Liver (tissue), 9 donors: ENCODE data around the gene REM1. TPM values are rescaled to one million over a fixed set of nuclear protein-coding genes. Genes with fewer than 3 reads are reported as not detected.

Experiments used
- DNase-seq: peaks from one replicate; pipeline ENCODE4 v3.0.0-alpha.2; 2017; ENCODE audit warnings: low spot score
- H3K27ac ChIP-seq, 2 donors: one replicate each; pipeline ENCODE4 v1.7.0; 2013; ENCODE audit warnings: inconsistent platforms in 2 of 2, low read length in 2 of 2, control low read depth in 1 of 2, low read depth in 1 of 2, mild to moderate bottlenecking in 1 of 2
- H3K27me3 ChIP-seq, 4 donors: one replicate each; pipeline versions ENCODE4 v1.6.1 to v1.7.0; 2013; ENCODE audit warnings: low read length in 3 of 4, inconsistent platforms in 1 of 4, mild to moderate bottlenecking in 1 of 4, moderate library complexity in 1 of 4; ENCODE audit not compliant: control insufficient read depth in 4 of 4, insufficient read depth in 4 of 4
- H3K36me3 ChIP-seq, 4 donors: one replicate each; pipeline versions ENCODE4 v1.6.1 to v1.7.0; 2013; ENCODE audit warnings: low read length in 3 of 4, mild to moderate bottlenecking in 3 of 4, low read depth in 1 of 4, moderate library complexity in 1 of 4; ENCODE audit not compliant: control insufficient read depth in 4 of 4, insufficient read depth in 3 of 4
- H3K4me1 ChIP-seq, 4 donors: one replicate each; pipeline versions ENCODE4 v1.6.1 to v1.7.0; 2013; ENCODE audit warnings: low read length in 3 of 4, mild to moderate bottlenecking in 3 of 4, moderate library complexity in 1 of 4; ENCODE audit not compliant: control insufficient read depth in 4 of 4, insufficient read depth in 4 of 4
- H3K4me3 ChIP-seq, 3 donors: one replicate each; pipeline versions ENCODE4 v1.6.1 to v1.7.0; 2013; ENCODE audit warnings: low read length in 3 of 3, control low read depth in 1 of 3, low read depth in 1 of 3, mild to moderate bottlenecking in 1 of 3
- H3K9ac ChIP-seq, 2 donors: one replicate each; pipeline ENCODE4 v1.7.0; 2013; ENCODE audit warnings: low read length in 2 of 2, mild to moderate bottlenecking in 2 of 2, moderate library complexity in 2 of 2, control low read depth in 1 of 2, low read depth in 1 of 2
- H3K9me3 ChIP-seq, 4 donors: one replicate each; pipeline versions ENCODE4 v1.6.1 to v1.7.0; 2013; ENCODE audit warnings: low read length in 3 of 4; ENCODE audit not compliant: control insufficient read depth in 4 of 4
- FOXA1 ChIP-seq: IDR thresholded peaks from 2 replicates; pipeline ENCODE4 v1.6.1; 2016; ENCODE audit warnings: antibody characterized with exemption
- FOXA2 ChIP-seq: IDR thresholded peaks from 2 replicates; pipeline ENCODE4 v1.6.1; 2016; ENCODE audit warnings: antibody characterized with exemption
- GABPA ChIP-seq, 2 donors: IDR thresholded peaks in 1 of 2; conservative IDR thresholded peaks in 1 of 2; 2 replicates each; pipeline ENCODE4 v1.6.1; 2016; ENCODE audit warnings: antibody characterized with exemption in 2 of 2, mild to moderate bottlenecking in 1 of 2, moderate library complexity in 1 of 2
- NR2F2 ChIP-seq: IDR thresholded peaks from 2 replicates; pipeline ENCODE4 v1.6.1; 2016; ENCODE audit warnings: antibody characterized with exemption
- YY1 ChIP-seq: IDR thresholded peaks from 2 replicates; pipeline ENCODE4 v1.6.1; 2016; ENCODE audit warnings: antibody characterized with exemption, mild to moderate bottlenecking
- WGBS: extraction: QIAGEN DNeasy Blood & Tissue Kit; methylation state at CpG from one replicate; pipeline ENCODE4 v1.1.7; 2013; 5-methylcytosine and 5-hydroxymethylcytosine counted together
- polyA plus RNA-seq, 2 donors: library from polyadenylated mRNA; stranded (reverse) in 1 of 2; unstranded in 1 of 2; fragments of 200-250 nt in 1 of 2; fragments of >200 nt in 1 of 2; fragmentation: Nextera tagmentation in 1 of 2; extraction: Ambion mirVana in 1 of 2; gene quantifications; one replicate each; pipeline versions ENCODE4 v1.2.1 to v1.2.3, GENCODE V29; 2013 to 2015
- total RNA-seq, 2 donors: library from RNA; depleted of rRNA; stranded (reverse); fragments of >200 nt; gene quantifications; one replicate each; pipeline ENCODE4 v1.2.3, GENCODE V29; 2014
- TF ChIP-seq, protein P1 (sequence below): fragments of 150-350 bp; IDR thresholded peaks from 2 replicates; pipeline ENCODE4 v1.5.1; 2017; ENCODE audit warnings: improper control_type of control experiment, low read depth, low read length; ENCODE audit not compliant: missing input control
- TF ChIP-seq, protein P2 (sequence below): IDR thresholded peaks from 2 replicates; pipeline ENCODE4 v1.6.1; 2016; ENCODE audit warnings: antibody characterized with exemption
- TF ChIP-seq, protein P3 (sequence below): IDR thresholded peaks from 2 replicates; pipeline ENCODE4 v1.6.1; 2016; ENCODE audit warnings: antibody characterized with exemption, mild to moderate bottlenecking
- TF ChIP-seq, protein P4 (sequence below): IDR thresholded peaks from 2 replicates; pipeline ENCODE4 v1.6.1; 2016; ENCODE audit warnings: antibody characterized with exemption
- donor health status: healthy.
- donor health status: healthy.
- donor health status: healthy.
- donor health status: healthy.
- donor health status: healthy.

Gene REM1
- total and polyA plus RNA-seq, 4 donors: 0.17 to 0.46 (median 0.21) TPM

DNA sequence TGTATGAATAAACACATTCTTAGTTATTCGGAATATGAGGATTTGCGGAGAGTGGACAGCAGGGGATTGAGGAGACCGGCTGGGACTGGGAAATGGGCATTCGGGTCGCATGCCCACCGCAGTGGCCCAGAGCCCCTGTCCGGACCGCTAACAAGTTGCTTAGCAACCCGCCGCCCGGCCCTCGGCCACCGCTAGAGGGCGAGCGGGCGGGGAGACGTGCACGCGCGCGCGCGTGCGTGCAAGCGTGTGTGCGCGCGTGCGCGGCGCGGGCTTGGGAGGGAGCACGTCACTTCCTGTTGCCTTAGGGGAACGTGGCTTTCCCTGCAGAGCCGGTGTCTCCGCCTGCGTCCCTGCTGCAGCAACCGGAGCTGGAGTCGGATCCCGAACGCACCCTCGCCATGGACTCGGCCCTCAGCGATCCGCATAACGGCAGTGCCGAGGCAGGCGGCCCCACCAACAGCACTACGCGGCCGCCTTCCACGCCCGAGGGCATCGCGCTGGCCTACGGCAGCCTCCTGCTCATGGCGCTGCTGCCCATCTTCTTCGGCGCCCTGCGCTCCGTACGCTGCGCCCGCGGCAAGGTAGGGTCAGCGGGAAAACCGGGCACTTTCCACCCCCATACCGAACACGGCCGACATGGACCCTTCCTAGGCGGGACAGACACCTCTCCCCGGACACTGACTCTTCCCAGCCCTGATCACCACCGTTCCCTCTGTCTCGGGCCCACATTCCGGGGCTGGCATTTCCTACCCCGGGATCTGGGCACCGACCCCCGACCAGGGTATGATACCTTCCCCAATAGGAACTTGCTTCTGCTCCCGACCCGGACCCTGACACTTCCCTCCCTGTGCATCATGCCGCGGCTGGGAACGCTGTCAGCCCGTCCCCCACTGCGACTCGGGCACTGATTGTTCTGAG lies 39.3 kb downstream of the REM1 start, which contains the start of gene HM13:
Gene HM13, plus strand, starts transcription at position 289 of the 918 bp plus-strand sequence. Its CDS starts 110 bp downstream, at position 399.
- Histone ChIP-seq H3K27me3 (no peaks in the 10 kb centered on the region), H3K9me3 (no peaks in the 10 kb centered on the region), H3K4me1 (peaks cover 5 to 28% (median 24%) of the 10 kb centered on the region in 4 donors), H3K27ac (peak within 1 kb of the TSS; percentile 73 to 98), H3K4me3 (peak within 1 kb of the TSS; percentile 88 to 100 (median 94)), H3K36me3 (no peaks in the 10 kb centered on the region), H3K9ac (peak within 1 kb of the TSS; percentile 67 to 84)
- TF ChIP-seq, protein P1, sequence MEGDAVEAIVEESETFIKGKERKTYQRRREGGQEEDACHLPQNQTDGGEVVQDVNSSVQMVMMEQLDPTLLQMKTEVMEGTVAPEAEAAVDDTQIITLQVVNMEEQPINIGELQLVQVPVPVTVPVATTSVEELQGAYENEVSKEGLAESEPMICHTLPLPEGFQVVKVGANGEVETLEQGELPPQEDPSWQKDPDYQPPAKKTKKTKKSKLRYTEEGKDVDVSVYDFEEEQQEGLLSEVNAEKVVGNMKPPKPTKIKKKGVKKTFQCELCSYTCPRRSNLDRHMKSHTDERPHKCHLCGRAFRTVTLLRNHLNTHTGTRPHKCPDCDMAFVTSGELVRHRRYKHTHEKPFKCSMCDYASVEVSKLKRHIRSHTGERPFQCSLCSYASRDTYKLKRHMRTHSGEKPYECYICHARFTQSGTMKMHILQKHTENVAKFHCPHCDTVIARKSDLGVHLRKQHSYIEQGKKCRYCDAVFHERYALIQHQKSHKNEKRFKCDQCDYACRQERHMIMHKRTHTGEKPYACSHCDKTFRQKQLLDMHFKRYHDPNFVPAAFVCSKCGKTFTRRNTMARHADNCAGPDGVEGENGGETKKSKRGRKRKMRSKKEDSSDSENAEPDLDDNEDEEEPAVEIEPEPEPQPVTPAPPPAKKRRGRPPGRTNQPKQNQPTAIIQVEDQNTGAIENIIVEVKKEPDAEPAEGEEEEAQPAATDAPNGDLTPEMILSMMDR: peak; percentile 93
- no peak for TF ChIP-seq FOXA2
- TF ChIP-seq GABPA (IDR thresholded peaks at IDR 0.05 in 1 of 2, conservative IDR thresholded peaks at IDR 0.05 in 1 of 2): peak; percentile 57 to 88
- no peak for TF ChIP-seq FOXA1
- TF ChIP-seq, protein P2, sequence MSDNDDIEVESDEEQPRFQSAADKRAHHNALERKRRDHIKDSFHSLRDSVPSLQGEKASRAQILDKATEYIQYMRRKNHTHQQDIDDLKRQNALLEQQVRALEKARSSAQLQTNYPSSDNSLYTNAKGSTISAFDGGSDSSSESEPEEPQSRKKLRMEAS: peak; percentile 62
- peak; percentile 38 for TF ChIP-seq YY1
- peak; percentile 91 for DNase-seq
- under 1% methylated on average over 86 of the region's 86 CpGs for WGBS

DNA sequence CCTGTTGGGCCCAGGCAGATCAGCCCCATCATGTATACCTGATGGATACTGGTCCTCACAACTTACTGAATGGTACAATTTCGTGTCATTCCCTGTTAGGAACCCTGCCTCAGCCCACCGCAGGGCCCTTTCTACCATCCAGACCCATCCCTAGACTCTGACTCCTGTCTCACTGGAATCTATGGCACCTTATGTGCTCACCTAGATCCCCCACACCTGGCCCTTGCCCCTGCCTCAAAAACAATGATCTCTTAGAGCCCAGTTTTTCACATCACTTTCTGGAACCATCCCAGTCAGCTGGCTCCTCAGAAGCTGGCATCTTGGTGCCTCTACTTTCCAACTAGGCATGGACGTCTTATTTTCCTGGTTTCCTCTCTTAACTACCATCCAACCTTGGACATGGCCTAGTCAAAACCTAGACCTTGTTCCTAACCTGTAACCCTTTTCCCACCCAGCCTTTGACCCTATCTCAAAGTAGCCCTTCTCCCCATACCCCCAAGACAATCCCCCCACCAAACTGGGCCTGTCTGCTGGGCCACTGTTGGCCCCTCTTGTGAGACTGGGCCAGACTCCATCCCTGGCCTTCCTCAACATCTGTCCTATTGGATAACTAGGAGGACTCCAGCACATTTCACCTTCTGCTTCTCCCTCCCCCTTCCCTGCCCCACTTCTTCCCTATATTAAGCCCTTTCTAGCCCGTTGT lies 40.1 kb downstream of the REM1 start:
- Histone ChIP-seq H3K4me3 (peak overlapping the region; percentile 88 to 100 (median 94)), H3K4me1 (peaks cover 5 to 28% (median 24%) of the 10 kb centered on the region in 4 donors), H3K9ac (peak overlapping the region; percentile 67 to 84), H3K27ac (peak overlapping the region; percentile 73 to 98), H3K36me3 (peaks cover 0 to 3% (median 0%) of the 10 kb centered on the region in 4 donors), H3K27me3 (no peaks in the 10 kb centered on the region), H3K9me3 (no peaks in the 10 kb centered on the region)
- TF ChIP-seq, protein P3, sequence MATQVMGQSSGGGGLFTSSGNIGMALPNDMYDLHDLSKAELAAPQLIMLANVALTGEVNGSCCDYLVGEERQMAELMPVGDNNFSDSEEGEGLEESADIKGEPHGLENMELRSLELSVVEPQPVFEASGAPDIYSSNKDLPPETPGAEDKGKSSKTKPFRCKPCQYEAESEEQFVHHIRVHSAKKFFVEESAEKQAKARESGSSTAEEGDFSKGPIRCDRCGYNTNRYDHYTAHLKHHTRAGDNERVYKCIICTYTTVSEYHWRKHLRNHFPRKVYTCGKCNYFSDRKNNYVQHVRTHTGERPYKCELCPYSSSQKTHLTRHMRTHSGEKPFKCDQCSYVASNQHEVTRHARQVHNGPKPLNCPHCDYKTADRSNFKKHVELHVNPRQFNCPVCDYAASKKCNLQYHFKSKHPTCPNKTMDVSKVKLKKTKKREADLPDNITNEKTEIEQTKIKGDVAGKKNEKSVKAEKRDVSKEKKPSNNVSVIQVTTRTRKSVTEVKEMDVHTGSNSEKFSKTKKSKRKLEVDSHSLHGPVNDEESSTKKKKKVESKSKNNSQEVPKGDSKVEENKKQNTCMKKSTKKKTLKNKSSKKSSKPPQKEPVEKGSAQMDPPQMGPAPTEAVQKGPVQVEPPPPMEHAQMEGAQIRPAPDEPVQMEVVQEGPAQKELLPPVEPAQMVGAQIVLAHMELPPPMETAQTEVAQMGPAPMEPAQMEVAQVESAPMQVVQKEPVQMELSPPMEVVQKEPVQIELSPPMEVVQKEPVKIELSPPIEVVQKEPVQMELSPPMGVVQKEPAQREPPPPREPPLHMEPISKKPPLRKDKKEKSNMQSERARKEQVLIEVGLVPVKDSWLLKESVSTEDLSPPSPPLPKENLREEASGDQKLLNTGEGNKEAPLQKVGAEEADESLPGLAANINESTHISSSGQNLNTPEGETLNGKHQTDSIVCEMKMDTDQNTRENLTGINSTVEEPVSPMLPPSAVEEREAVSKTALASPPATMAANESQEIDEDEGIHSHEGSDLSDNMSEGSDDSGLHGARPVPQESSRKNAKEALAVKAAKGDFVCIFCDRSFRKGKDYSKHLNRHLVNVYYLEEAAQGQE: no peak
- no peak for TF ChIP-seq NR2F2
- TF ChIP-seq GABPA (IDR thresholded peaks at IDR 0.05 in 1 of 2, conservative IDR thresholded peaks at IDR 0.05 in 1 of 2): no peak
- TF ChIP-seq, protein P4, sequence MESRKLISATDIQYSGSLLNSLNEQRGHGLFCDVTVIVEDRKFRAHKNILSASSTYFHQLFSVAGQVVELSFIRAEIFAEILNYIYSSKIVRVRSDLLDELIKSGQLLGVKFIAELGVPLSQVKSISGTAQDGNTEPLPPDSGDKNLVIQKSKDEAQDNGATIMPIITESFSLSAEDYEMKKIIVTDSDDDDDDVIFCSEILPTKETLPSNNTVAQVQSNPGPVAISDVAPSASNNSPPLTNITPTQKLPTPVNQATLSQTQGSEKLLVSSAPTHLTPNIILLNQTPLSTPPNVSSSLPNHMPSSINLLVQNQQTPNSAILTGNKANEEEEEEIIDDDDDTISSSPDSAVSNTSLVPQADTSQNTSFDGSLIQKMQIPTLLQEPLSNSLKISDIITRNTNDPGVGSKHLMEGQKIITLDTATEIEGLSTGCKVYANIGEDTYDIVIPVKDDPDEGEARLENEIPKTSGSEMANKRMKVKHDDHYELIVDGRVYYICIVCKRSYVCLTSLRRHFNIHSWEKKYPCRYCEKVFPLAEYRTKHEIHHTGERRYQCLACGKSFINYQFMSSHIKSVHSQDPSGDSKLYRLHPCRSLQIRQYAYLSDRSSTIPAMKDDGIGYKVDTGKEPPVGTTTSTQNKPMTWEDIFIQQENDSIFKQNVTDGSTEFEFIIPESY: no peak
- TF ChIP-seq, protein P2: no peak
- 15% methylated on average over 4 of the region's 4 CpGs for WGBS
- DNase-seq: no peak
